Stimulated activated CD4-positive, alpha-beta T cell treated with anti-CD3 and anti-CD28 coated beads, TNF-alpha, amount 100 ng/mL, for 1 hour (primary cell): ENCODE measurements around the gene IL21.
A peak's percentile ranks its signal among the peaks of the same experiment; 100 is the strongest.
"Not testable (repeated sequence)": the region's sequence is repeated elsewhere in the genome, so short reads cannot be mapped to it uniquely, and the experiment has no call there.

Experiments
- DNase-seq, 3 donors: peaks; one replicate each; pipeline ENCODE4 v3.0.0-alpha.2; 2020; ENCODE audit warnings: low read depth in 3 of 3, low spot score in 1 of 3

Gene IL21

GRCh38 chr4:122621016-122621507 is at the start of gene IL21:
IL21 (minus strand) TSS chr4:122621066; CDS start chr4:122621011, 55 bp downstream.
- DNase-seq: no peak

- DNase-seq: no peak
Measured at GRCh38 chr4:122669911-122670738, 49.3 kb upstream of the IL21 start.

GRCh38 chr4:122668241-122668640 is 47.4 kb upstream of the IL21 start:
- no peak for DNase-seq

GRCh38 chr4:122666527-122667245 is 45.8 kb upstream of the IL21 start:
- DNase-seq: no peak

GRCh38 chr4:122665161-122665929 is 44.5 kb upstream of the IL21 start:
- no peak for DNase-seq

GRCh38 chr4:122663814-122664610 is 43.1 kb upstream of the IL21 start:
- no peak for DNase-seq

- DNase-seq: no peak
Measured at GRCh38 chr4:122663291-122663690, 42.4 kb upstream of the IL21 start.

GRCh38 chr4:122662701-122663100 is 41.8 kb upstream of the IL21 start:
- DNase-seq: no peak

- DNase-seq: no peak
Measured at GRCh38 chr4:122661176-122662160, 40.6 kb upstream of the IL21 start.

GRCh38 chr4:122658818-122659295 is 38.0 kb upstream of the IL21 start:
- DNase-seq: no peak

GRCh38 chr4:122658377-122658776 is 37.5 kb upstream of the IL21 start:
- DNase-seq: no peak

- no peak for DNase-seq
Measured at GRCh38 chr4:122657553-122657952, 36.7 kb upstream of the IL21 start.

- not testable (repeated sequence) for DNase-seq
Measured at GRCh38 chr4:122656583-122656982, 35.7 kb upstream of the IL21 start.

- DNase-seq: peak in 1 of 3 donors; percentile 11
Measured at GRCh38 chr4:122652379-122652778, 31.5 kb upstream of the IL21 start.

GRCh38 chr4:122650148-122650547 is 29.3 kb upstream of the IL21 start:
- DNase-seq: no peak

GRCh38 chr4:122647656-122648055 is 26.8 kb upstream of the IL21 start:
- DNase-seq: no peak

- no peak for DNase-seq
Measured at GRCh38 chr4:122643257-122643656, 22.4 kb upstream of the IL21 start.

GRCh38 chr4:122639181-122639580 is 18.3 kb upstream of the IL21 start:
- no peak for DNase-seq

GRCh38 chr4:122636697-122637096 is 15.8 kb upstream of the IL21 start:
- DNase-seq: no peak
